Astrocyte of the spinal cord (primary cell): ENCODE measurements around the gene VWA5B2.
A peak's percentile ranks its signal among the peaks of the same experiment; 100 is the strongest.

Source experiments
- DNase-seq: peaks from one replicate; pipeline ENCODE4 v3.0.0; 2011; ENCODE audit warnings: low read depth, low spot score
- H3K4me3 ChIP-seq: 2 replicates; pipeline ENCODE4 v1.5.1; 2011; ENCODE audit warnings: low read depth, mild to moderate bottlenecking, low read length, moderate library complexity
- in situ Hi-C: cut with HindIII; loops from 2 replicates; pipeline ENCODE4 v1.10.0; 2017; ENCODE audit warnings: low sequenced_read_pairs
- TF ChIP-seq, protein P1 (sequence below): IDR thresholded peaks from 2 replicates; pipeline ENCODE4 v1.5.1; 2012; ENCODE audit warnings: low read depth, mild to moderate bottlenecking, low read length, inconsistent platforms

The VWA5B2 gene

DNA sequence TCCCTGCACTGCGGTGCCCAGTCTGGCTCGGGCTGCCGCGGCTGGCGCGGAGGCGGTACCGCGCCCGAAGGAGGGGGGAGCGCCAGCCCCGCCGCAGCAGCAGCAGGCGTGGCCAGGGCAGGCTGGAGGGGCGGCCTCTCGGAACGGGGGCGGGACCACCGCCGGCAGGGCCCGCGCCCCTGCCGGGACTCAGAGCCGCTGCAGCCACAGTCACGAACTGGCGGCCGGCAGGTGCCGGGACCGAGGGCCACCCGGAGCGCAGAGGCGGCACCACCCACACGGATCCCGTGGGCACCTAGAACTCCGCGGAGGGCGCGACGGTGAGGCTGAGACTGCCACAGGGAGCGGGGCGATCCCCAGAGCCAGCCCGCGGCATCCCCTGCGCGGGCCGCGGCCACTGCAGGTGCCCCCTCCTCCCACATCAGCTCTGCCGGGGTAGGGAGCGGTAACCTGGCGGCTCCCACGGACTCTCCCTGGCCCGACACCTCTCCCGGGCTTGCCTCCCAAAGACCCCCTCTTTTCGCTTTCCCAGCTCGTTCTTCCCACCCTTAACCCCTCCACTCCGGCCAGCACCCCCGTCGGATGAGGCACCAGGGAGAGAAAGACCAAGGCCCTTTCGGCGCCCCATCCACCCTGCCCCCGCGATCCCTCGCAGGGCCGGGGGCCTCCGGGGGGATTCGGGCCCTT lies at the start of gene VWA5B2:
Gene VWA5B2, plus strand, starts transcription at position 192 of the 687 bp plus-strand sequence. CDS start 944 bp downstream, outside the sequence.
- peak within 1 kb of the TSS; percentile 12 for H3K4me3 ChIP-seq
- in situ Hi-C loops, result no loop called here
- peak; percentile 18 for DNase-seq
- TF ChIP-seq, protein P1, sequence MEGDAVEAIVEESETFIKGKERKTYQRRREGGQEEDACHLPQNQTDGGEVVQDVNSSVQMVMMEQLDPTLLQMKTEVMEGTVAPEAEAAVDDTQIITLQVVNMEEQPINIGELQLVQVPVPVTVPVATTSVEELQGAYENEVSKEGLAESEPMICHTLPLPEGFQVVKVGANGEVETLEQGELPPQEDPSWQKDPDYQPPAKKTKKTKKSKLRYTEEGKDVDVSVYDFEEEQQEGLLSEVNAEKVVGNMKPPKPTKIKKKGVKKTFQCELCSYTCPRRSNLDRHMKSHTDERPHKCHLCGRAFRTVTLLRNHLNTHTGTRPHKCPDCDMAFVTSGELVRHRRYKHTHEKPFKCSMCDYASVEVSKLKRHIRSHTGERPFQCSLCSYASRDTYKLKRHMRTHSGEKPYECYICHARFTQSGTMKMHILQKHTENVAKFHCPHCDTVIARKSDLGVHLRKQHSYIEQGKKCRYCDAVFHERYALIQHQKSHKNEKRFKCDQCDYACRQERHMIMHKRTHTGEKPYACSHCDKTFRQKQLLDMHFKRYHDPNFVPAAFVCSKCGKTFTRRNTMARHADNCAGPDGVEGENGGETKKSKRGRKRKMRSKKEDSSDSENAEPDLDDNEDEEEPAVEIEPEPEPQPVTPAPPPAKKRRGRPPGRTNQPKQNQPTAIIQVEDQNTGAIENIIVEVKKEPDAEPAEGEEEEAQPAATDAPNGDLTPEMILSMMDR, result no peak

DNA sequence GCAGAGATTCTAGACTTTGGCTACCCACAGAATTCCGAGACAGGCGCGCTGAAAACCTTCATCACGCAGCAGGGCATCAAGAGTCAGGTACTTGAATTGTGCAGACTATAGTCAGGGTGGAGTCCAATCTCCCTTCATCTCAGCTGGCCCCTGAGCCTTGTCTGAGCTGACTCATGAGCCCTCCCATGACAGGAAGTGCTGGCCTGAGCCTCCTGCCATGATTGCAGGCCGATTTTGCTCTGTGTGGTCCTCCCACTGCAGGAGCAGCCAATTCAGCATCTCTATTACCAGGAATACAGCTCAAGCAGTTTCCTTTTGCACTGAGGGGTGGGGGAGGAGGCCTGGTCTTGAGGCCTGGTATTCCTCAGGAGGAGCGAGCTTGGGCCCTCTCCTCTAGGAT lies 49.2 kb upstream of the VWA5B2 start:
- TF ChIP-seq, protein P1, result no peak
- H3K4me3 ChIP-seq, result no peak overlapping the region
- in situ Hi-C loops, result no loop called here
- peak; percentile 67 for DNase-seq

DNA sequence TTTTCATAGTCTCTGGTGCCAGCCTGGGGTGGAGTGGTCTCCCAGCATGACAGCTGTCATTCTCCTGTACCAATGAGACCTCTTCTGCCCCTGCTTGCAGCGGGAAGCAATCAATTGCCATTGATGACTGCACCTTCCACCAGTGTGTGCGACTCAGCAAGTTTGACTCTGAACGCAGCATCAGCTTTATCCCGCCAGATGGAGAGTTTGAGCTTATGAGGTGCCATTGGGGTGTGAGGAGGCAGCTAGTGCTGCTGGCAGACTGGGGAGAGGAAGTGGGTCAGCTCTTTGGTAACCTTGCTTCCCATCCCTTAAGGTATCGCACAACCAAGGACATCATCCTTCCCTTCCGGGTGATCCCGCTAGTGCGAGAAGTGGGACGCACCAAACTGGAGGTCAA lies 47.8 kb upstream of the VWA5B2 start:
- in situ Hi-C loops, result no loop called here
- DNase-seq, result no peak
- TF ChIP-seq, protein P1, result no peak
- H3K4me3 ChIP-seq, result no peak overlapping the region

DNA sequence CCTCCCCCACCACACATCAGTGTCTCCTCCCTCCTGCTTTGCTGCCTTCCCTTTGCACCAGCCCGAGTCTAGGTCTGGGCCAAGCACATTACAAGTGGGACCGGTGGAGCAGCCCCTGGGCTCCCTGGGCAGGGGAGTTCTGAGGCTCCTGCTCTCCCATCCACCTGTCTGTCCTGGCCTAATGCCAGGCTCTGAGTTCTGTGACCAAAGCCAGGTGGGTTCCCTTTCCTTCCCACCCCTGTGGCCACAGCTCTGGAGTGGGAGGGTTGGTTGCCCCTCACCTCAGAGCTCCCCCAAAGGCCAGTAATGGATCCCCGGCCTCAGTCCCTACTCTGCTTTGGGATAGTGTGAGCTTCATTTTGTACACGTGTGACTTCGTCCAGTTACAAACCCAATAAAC lies 45.7 kb upstream of the VWA5B2 start:
- no peak overlapping the region for H3K4me3 ChIP-seq
- in situ Hi-C loops, result no loop called here
- DNase-seq, result no peak
- TF ChIP-seq, protein P1, result no peak

DNA sequence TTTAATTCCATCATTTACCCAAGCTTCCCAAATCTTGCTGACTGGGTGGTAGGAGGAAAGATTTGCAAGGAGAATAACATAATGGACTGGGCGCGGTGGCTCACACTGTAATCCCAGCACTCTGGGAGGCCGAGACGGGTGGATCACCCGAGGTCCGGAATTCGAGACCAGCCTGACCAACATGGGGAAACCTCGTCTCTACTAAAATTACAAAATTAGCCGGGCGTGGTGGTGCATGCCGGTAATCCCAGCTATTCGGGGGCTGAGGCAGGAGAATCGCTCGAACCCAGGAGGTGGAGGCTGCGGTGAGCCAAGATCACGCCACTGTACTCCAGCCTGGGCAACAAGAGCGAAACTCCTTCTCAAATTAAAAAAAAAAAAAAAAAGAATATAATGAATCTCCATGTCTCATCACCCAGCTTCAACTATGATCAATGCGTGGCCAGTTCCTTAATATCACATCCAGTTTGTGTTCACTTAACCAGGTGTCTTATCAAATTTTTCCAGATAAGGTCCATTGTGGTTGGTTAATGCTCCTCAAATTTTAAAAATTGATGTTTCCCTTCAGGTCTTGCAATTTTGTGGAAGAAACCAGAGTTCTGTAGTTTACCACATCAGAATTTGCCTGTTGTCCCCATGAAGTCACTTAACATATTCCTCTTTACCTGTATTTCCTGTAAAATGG lies 44.7 kb upstream of the VWA5B2 start:
- in situ Hi-C loops, result no loop called here
- DNase-seq, result no peak
- TF ChIP-seq, protein P1, result no peak
- no peak overlapping the region for H3K4me3 ChIP-seq

DNA sequence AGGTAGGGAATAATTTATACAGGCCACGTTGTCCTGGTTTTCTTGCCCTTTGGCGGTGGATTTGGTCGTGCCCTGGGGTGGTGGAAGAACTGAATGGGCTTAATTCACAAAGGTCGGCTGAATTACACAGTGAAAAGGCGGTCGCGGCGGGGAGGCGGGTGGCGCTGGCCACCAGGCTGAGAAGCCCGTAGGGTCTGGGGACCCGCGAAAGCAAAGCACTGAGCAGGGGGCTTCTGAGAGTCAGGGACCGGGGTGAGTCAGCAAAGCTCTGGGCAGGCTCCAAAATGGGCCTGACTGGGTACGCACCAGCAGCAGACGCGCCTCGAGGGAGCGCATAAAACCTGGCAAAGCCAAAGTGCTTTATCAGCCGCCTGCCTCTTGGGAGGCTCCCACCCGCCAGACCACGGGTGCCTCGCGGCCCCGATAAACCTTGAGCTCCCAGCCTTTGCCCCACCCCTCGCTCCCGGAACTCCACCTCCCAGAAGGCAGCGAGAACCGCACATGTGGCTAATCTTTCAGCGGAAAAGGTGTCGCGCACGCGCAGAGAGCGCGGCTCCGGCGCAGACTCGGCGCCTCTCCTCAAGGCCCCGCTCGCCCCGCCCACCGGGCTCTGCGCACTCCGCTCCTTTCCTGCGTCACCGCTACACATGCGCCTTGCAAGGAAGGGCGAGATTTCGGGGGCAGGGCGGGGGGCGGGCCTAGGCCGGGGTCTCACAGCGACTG lies 43.8 kb upstream of the VWA5B2 start:
- TF ChIP-seq, protein P1, result no peak
- peak; percentile 99 for DNase-seq
- in situ Hi-C loops, result no loop called here
- peak overlapping the region; percentile 98 for H3K4me3 ChIP-seq
